NCI-H446 (cell line): ENCODE measurements around the gene MEIS2.
"Not testable (repeated sequence)": the region's sequence is repeated elsewhere in the genome, so short reads cannot be mapped to it uniquely, and the experiment has no call there.

Experiments
- DNase-seq, 2 experiments: peaks; one replicate each; lab custom pipeline; 2025; lab: John Stamatoyannopoulos, UW

MEIS2 gene

GRCh38 chr15:37009288-37009687, 91.1 kb downstream of the MEIS2 start:
- no peak for DNase-seq

GRCh38 chr15:37008205-37008604, 92.1 kb downstream of the MEIS2 start:
- DNase-seq = no peak

- no peak for DNase-seq
Observed at GRCh38 chr15:37007301-37007700, 93.0 kb downstream of the MEIS2 start.

- no peak for DNase-seq
Observed at GRCh38 chr15:37004981-37005735, 95.2 kb downstream of the MEIS2 start.

GRCh38 chr15:37004373-37004869, 95.9 kb downstream of the MEIS2 start:
- no peak for DNase-seq

GRCh38 chr15:37002041-37002672, 98.2 kb downstream of the MEIS2 start:
- no peak for DNase-seq

- no peak for DNase-seq
Observed at GRCh38 chr15:37001417-37001816, 98.9 kb downstream of the MEIS2 start.

- DNase-seq = no peak
Observed at GRCh38 chr15:36999778-37000177, 100.6 kb downstream of the MEIS2 start.

- DNase-seq = no peak
Observed at GRCh38 chr15:36996538-36997181, 103.7 kb downstream of the MEIS2 start.

GRCh38 chr15:36996121-36996520, 104.2 kb downstream of the MEIS2 start:
- no peak for DNase-seq

- no peak for DNase-seq
Observed at GRCh38 chr15:36994790-36995189, 105.6 kb downstream of the MEIS2 start.

GRCh38 chr15:36992454-36992853, 107.9 kb downstream of the MEIS2 start:
- DNase-seq = no peak

GRCh38 chr15:36988947-36989346, 111.4 kb downstream of the MEIS2 start:
- no peak for DNase-seq

GRCh38 chr15:36982430-36982829, 117.9 kb downstream of the MEIS2 start:
- DNase-seq = no peak

- not testable (repeated sequence) for DNase-seq
Observed at GRCh38 chr15:36980281-36980680, 120.1 kb downstream of the MEIS2 start.

- DNase-seq = no peak
Observed at GRCh38 chr15:36978625-36979024, 121.7 kb downstream of the MEIS2 start.

- DNase-seq = no peak
Observed at GRCh38 chr15:36978126-36978525, 122.2 kb downstream of the MEIS2 start.

- no peak for DNase-seq
Observed at GRCh38 chr15:36977659-36978058, 122.7 kb downstream of the MEIS2 start.

GRCh38 chr15:36972704-36973103, 127.6 kb downstream of the MEIS2 start:
- DNase-seq = no peak

GRCh38 chr15:36970522-36970921, 129.8 kb downstream of the MEIS2 start:
- DNase-seq = peak in 1 of 2 experiments; percentile 3

- DNase-seq = no peak
Observed at GRCh38 chr15:36967929-36968328, 132.4 kb downstream of the MEIS2 start.

GRCh38 chr15:36966708-36967107, 133.6 kb downstream of the MEIS2 start:
- peak; percentile 74 to 80 for DNase-seq
